GM23338 (cell line): ENCODE measurements around the gene HGFAC. TPM values are rescaled to one million over a fixed set of nuclear protein-coding genes. Genes with fewer than 3 reads are reported as not detected.

ENCODE experiments used
- CREB1 ChIP-seq: fragments of 250-450 bp; sonication (Bioruptor Pico); IDR thresholded peaks from 2 replicates; pipeline ENCODE4 v1.5.0; 2020; ENCODE audit warnings: low read depth, mild to moderate bottlenecking, moderate library complexity
- EZH2 ChIP-seq: fragments of 200-600 bp; sonication (generic); IDR thresholded peaks from one replicate; pipeline ENCODE4 v1.8.0; 2017; ENCODE audit warnings: antibody characterized with exemption, mild to moderate bottlenecking, low read depth; ENCODE audit not compliant: unreplicated experiment
- EZH2phosphoT487 ChIP-seq: fragments of 200-600 bp; sonication (generic); IDR thresholded peaks from one replicate; pipeline ENCODE4 v1.8.1; 2018; ENCODE audit warnings: antibody characterized with exemption; ENCODE audit not compliant: unreplicated experiment
- JUNB ChIP-seq: IDR thresholded peaks from one replicate; pipeline ENCODE4 v1.6.1; 2016; ENCODE audit warnings: antibody characterized with exemption; ENCODE audit not compliant: unreplicated experiment
- NANOG ChIP-seq: IDR thresholded peaks from 2 replicates; pipeline ENCODE4 v1.6.1; 2016; ENCODE audit warnings: antibody characterized with exemption, borderline replicate concordance
- POLR2AphosphoS5 ChIP-seq: IDR thresholded peaks from 2 replicates; pipeline ENCODE4 v1.6.1; 2016; ENCODE audit warnings: antibody characterized with exemption, low read depth
- STAT1 ChIP-seq: IDR thresholded peaks from one replicate; pipeline ENCODE4 v1.6.1; 2016; ENCODE audit warnings: antibody characterized with exemption; ENCODE audit not compliant: unreplicated experiment
- ZNF114 ChIP-seq: fragments of 250-450 bp; sonication (Bioruptor Pico); IDR thresholded peaks from 2 replicates; pipeline ENCODE4 v1.5.0; 2020; ENCODE audit warnings: mild to moderate bottlenecking, moderate library complexity
- ZNF331 ChIP-seq: fragments of 250-450 bp; sonication (Bioruptor Pico); IDR thresholded peaks from 2 replicates; pipeline ENCODE4 v1.5.0; 2020; ENCODE audit warnings: low read depth, mild to moderate bottlenecking, moderate library complexity
- polyA plus RNA-seq: library from polyadenylated mRNA; unstranded; fragments of >200 nt; fragmentation: Nextera tagmentation; extraction: Ambion mirVana; gene quantifications from 2 replicates; pipeline ENCODE4 v1.2.1, GENCODE V29; 2016
- total RNA-seq: library from RNA; depleted of rRNA; stranded (reverse); fragments of >200 nt; shearing (Covaris generic); gene quantifications from 2 replicates; pipeline ENCODE4 v1.2.3, GENCODE V29; 2014
- TF ChIP-seq, protein P1 (sequence below): fragments of 250-450 bp; sonication (Bioruptor Pico); IDR thresholded peaks from 2 replicates; pipeline ENCODE4 v1.5.0; 2020; ENCODE audit warnings: mild to moderate bottlenecking, moderate library complexity
- TF ChIP-seq, protein P2 (sequence below), 2 experiments: fragments of 200-600 bp in 1 of 2; sonication (generic) in 1 of 2; conservative IDR thresholded peaks; 2 replicates each; pipeline versions ENCODE4 v1.5.1 to v1.6.1; 2016 to 2017; ENCODE audit warnings: antibody characterized with exemption in 2 of 2, low read depth in 2 of 2, mild to moderate bottlenecking in 2 of 2, moderate library complexity in 1 of 2
- TF ChIP-seq, protein P3 (sequence below): IDR thresholded peaks from one replicate; pipeline ENCODE4 v1.6.1; 2018; ENCODE audit warnings: antibody characterized with exemption; ENCODE audit not compliant: unreplicated experiment

Gene HGFAC
- total and polyA plus RNA-seq, 2 experiments from 2014 or later: 0.94 TPM; not detected in 1

DNA sequence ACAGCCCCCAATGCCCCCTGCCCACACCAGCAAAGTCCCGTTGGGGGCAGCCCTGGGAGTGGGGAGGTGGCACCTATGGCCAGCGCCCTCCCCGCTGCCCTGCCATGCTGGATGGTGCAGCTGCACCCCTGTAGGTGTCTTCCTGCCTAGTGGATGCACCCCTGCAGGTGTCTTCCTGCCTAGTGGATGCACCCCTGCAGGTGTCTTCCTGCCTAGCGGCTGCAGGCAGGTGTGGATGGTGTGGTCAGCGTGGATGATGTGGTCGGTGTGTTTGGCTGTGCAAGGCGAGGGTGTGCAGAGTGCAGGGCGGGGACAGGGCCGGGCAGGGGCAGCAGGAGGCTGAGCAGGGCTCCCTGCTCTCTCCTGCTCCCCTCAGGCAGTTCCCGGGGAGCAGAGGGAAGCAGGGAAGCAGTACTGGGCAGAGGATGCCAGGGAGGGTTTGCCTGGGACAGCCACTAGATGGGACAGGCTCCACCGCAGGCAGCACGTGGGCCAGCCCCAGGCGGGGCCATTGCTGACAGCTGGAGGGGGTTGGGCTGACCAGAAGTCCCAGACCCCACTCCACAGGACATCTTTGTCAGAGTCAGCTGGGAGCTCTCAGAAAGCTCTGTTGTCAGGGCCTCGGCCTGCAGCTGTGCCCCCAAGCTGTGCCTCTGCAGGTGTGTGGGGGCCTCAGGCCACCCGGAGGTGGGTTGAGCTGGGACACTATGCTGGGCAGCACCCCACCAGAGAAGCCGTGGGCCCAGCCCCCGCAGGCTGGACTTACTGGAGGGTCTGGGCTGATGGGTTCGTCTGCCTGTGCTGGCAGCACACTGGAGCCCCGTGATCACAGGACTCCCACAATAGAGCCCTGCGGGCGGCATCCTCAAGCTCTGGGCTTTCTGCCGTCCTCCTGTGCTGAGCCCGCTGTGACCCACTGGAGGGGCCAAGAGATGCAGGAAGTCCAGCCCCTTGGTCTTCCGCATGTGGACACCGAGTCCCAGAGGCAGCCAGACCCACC lies 45.1 kb downstream of the HGFAC start (continued):
- TF ChIP-seq, protein P1, sequence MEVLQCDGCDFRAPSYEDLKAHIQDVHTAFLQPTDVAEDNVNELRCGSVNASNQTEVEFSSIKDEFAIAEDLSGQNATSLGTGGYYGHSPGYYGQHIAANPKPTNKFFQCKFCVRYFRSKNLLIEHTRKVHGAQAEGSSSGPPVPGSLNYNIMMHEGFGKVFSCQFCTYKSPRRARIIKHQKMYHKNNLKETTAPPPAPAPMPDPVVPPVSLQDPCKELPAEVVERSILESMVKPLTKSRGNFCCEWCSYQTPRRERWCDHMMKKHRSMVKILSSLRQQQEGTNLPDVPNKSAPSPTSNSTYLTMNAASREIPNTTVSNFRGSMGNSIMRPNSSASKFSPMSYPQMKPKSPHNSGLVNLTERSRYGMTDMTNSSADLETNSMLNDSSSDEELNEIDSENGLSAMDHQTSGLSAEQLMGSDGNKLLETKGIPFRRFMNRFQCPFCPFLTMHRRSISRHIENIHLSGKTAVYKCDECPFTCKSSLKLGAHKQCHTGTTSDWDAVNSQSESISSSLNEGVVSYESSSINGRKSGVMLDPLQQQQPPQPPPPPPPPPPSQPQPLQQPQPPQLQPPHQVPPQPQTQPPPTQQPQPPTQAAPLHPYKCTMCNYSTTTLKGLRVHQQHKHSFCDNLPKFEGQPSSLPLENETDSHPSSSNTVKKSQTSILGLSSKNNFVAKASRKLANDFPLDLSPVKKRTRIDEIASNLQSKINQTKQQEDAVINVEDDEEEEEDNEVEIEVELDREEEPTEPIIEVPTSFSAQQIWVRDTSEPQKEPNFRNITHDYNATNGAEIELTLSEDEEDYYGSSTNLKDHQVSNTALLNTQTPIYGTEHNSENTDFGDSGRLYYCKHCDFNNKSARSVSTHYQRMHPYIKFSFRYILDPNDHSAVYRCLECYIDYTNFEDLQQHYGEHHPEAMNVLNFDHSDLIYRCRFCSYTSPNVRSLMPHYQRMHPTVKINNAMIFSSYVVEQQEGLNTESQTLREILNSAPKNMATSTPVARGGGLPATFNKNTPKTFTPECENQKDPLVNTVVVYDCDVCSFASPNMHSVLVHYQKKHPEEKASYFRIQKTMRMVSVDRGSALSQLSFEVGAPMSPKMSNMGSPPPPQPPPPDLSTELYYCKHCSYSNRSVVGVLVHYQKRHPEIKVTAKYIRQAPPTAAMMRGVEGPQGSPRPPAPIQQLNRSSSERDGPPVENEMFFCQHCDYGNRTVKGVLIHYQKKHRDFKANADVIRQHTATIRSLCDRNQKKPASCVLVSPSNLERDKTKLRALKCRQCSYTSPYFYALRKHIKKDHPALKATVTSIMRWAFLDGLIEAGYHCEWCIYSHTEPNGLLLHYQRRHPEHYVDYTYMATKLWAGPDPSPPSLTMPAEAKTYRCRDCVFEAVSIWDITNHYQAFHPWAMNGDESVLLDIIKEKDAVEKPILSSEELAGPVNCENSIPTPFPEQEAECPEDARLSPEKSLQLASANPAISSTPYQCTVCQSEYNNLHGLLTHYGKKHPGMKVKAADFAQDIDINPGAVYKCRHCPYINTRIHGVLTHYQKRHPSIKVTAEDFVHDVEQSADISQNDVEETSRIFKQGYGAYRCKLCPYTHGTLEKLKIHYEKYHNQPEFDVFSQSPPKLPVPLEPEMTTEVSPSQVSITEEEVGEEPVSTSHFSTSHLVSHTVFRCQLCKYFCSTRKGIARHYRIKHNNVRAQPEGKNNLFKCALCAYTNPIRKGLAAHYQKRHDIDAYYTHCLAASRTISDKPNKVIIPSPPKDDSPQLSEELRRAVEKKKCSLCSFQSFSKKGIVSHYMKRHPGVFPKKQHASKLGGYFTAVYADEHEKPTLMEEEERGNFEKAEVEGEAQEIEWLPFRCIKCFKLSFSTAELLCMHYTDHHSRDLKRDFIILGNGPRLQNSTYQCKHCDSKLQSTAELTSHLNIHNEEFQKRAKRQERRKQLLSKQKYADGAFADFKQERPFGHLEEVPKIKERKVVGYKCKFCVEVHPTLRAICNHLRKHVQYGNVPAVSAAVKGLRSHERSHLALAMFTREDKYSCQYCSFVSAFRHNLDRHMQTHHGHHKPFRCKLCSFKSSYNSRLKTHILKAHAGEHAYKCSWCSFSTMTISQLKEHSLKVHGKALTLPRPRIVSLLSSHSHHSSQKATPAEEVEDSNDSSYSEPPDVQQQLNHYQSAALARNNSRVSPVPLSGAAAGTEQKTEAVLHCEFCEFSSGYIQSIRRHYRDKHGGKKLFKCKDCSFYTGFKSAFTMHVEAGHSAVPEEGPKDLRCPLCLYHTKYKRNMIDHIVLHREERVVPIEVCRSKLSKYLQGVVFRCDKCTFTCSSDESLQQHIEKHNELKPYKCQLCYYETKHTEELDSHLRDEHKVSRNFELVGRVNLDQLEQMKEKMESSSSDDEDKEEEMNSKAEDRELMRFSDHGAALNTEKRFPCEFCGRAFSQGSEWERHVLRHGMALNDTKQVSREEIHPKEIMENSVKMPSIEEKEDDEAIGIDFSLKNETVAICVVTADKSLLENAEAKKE (CRISPR knock-in tag): no peak
- TF ChIP-seq, protein P2, sequence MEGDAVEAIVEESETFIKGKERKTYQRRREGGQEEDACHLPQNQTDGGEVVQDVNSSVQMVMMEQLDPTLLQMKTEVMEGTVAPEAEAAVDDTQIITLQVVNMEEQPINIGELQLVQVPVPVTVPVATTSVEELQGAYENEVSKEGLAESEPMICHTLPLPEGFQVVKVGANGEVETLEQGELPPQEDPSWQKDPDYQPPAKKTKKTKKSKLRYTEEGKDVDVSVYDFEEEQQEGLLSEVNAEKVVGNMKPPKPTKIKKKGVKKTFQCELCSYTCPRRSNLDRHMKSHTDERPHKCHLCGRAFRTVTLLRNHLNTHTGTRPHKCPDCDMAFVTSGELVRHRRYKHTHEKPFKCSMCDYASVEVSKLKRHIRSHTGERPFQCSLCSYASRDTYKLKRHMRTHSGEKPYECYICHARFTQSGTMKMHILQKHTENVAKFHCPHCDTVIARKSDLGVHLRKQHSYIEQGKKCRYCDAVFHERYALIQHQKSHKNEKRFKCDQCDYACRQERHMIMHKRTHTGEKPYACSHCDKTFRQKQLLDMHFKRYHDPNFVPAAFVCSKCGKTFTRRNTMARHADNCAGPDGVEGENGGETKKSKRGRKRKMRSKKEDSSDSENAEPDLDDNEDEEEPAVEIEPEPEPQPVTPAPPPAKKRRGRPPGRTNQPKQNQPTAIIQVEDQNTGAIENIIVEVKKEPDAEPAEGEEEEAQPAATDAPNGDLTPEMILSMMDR (conservative IDR thresholded peaks at IDR 0.05; ENCODE audit: low read depth in 2 of 2): no peak
- TF ChIP-seq NANOG (no peak), JUNB (no peak), CREB1 (CRISPR knock-in tag) (no peak), EZH2phosphoT487 (no peak), ZNF114 (no peak), POLR2AphosphoS5 (no peak), EZH2 (no peak), ZNF331 (CRISPR knock-in tag) (no peak), STAT1 (no peak)
- TF ChIP-seq, protein P3, sequence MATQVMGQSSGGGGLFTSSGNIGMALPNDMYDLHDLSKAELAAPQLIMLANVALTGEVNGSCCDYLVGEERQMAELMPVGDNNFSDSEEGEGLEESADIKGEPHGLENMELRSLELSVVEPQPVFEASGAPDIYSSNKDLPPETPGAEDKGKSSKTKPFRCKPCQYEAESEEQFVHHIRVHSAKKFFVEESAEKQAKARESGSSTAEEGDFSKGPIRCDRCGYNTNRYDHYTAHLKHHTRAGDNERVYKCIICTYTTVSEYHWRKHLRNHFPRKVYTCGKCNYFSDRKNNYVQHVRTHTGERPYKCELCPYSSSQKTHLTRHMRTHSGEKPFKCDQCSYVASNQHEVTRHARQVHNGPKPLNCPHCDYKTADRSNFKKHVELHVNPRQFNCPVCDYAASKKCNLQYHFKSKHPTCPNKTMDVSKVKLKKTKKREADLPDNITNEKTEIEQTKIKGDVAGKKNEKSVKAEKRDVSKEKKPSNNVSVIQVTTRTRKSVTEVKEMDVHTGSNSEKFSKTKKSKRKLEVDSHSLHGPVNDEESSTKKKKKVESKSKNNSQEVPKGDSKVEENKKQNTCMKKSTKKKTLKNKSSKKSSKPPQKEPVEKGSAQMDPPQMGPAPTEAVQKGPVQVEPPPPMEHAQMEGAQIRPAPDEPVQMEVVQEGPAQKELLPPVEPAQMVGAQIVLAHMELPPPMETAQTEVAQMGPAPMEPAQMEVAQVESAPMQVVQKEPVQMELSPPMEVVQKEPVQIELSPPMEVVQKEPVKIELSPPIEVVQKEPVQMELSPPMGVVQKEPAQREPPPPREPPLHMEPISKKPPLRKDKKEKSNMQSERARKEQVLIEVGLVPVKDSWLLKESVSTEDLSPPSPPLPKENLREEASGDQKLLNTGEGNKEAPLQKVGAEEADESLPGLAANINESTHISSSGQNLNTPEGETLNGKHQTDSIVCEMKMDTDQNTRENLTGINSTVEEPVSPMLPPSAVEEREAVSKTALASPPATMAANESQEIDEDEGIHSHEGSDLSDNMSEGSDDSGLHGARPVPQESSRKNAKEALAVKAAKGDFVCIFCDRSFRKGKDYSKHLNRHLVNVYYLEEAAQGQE: no peak
